NCI-H2107 treated with DMSO at 0.1 percent for 48 hours (cell line): ENCODE data around the gene LARGE1.

Experiments used
- DNase-seq: peaks from one replicate; lab custom pipeline; 2025; ENCODE audit not compliant: unreplicated experiment; lab: John Stamatoyannopoulos, UW

LARGE1 gene

GRCh38 chr22:33288078-33288477, 632.2 kb downstream of the LARGE1 start:
- no peak for DNase-seq

- no peak for DNase-seq
Measured at GRCh38 chr22:33275073-33275443, 645.2 kb downstream of the LARGE1 start.

GRCh38 chr22:33274214-33275072, 645.8 kb downstream of the LARGE1 start:
- DNase-seq: no peak

GRCh38 chr22:33272871-33273270, 647.4 kb downstream of the LARGE1 start:
- DNase-seq: no peak

- DNase-seq: no peak
Measured at GRCh38 chr22:33272180-33272579, 648.1 kb downstream of the LARGE1 start.

DNA sequence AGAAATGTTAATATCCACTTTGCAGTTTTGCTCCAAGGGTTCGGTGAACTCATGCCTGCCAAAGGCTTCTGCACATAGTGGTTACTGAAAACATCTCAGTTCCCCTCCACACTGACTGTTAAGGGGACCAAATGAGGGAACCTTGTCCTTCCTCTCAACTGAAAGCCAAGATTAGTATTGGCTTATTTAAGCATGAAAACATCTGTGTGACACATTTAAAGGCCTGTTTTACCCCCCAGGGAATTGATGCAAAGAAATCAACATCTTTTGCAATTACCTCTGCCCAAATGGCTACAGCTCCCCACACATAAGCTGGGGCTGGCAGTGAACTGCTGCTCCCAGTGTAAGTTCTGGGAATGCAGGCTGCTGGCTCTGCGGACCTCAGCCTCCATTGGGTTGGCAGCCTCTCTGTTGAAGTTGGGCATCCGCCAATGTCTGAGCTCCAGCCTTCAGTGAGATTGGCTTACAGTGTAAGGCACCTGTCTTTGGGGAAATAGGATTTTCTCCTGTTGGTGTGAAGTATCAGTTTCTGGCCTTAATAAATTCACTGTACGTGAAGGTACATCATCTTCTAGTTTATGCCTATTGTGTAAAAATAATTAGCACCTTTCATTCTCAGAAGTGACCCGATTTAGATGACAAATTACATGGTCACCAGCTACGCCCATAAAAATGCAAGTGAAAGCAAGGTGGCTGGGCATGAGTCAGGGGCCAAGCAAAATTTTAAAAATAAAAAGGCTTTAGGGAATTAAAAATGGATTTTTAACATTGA, 648.7 kb downstream of the LARGE1 start:
- DNase-seq: no peak

GRCh38 chr22:33270596-33270995, 649.7 kb downstream of the LARGE1 start:
- DNase-seq: no peak

GRCh38 chr22:33261699-33262098, 658.6 kb downstream of the LARGE1 start:
- no peak for DNase-seq

DNA sequence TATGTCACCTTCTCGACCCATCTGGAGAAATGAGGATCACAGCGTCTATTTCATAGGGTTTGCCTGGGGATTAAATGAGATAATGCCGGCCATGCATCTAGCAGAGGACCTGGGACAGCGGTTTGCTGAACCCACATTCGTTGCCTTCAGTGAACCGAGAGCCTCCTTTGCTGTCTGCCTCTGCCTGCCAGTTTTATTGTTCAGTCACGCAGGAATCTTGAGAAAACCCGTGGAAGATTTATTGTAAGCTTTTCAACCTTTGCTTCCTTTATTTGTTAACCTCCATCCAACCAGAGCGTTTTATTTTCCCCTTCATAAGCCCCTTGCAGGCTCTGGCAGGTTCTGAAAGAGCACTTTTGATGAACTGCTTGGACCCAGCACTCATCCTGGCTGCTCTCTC, 659.8 kb downstream of the LARGE1 start:
- no peak for DNase-seq

- DNase-seq: no peak
Measured at GRCh38 chr22:33255791-33256190, 664.5 kb downstream of the LARGE1 start.

DNA sequence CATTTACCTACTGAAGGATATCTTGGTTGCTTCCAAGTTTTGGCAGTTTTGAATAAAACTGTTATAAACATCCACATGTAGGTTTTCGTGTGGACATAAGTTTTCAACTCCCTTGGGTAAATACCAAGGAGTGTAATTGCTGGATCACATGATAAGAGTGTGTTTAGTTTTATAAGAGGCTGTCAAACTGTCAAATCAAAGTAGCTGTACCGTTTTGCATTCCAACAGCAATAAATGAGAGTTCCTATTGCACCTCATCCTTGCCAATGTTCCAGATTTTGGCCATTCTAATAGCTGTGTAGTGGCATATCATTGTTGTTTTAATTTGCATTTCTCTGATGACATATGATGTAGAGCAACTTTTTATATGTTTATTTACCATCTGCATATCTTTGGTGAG, 671.3 kb downstream of the LARGE1 start:
- DNase-seq: no peak

GRCh38 chr22:33247758-33248157, 672.5 kb downstream of the LARGE1 start:
- no peak for DNase-seq

- DNase-seq: no peak
Measured at GRCh38 chr22:33242078-33242477, 678.2 kb downstream of the LARGE1 start.

GRCh38 chr22:33240888-33241475, 679.3 kb downstream of the LARGE1 start:
- DNase-seq: no peak

- DNase-seq: no peak
Measured at GRCh38 chr22:33232071-33232470, 688.2 kb downstream of the LARGE1 start.

- DNase-seq: no peak
Measured at GRCh38 chr22:33227791-33228190, 692.5 kb downstream of the LARGE1 start.

DNA sequence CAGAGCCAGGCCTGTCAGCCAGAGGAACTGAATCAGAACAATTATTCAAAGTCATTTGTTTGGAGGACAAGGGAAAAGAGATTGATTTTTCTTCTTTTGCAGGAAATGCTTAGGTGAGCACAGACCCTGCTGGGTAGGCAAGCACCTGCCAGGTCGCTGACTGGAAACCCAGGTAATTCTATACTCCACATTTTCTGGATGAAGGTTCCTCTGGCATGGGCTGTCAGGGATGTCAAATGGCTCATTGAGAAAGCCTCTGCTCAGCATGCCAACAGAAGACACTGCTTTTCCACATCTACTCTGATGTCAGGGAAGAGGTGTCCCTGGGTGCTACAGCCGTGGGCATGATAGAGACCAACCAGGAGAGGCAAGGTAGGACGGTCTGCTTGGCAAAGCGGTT, 695.4 kb downstream of the LARGE1 start:
- peak; percentile 1 for DNase-seq
